Fibroblast of the conjunctiva (primary cell): ENCODE results near the gene ZMYND11.
"Not testable (repeated sequence)": the region's sequence is repeated elsewhere in the genome, so short reads cannot be mapped to it uniquely, and the experiment has no call there.

Experiments
- DNase-seq: peaks from one replicate; pipeline ENCODE4 v3.0.0-alpha.2; 2010; ENCODE audit warnings: low read depth

ZMYND11 gene

GRCh38 chr10:248307-248706 lies 113.1 kb downstream of the ZMYND11 start:
- DNase-seq, result no peak

- no peak for DNase-seq
These were observed 116.8 kb downstream of the ZMYND11 start for GRCh38 chr10:251982-252582.

- no peak for DNase-seq
These were observed 125.7 kb downstream of the ZMYND11 start for GRCh38 chr10:260819-261429.

- DNase-seq, result not testable (repeated sequence)
These were observed 129.2 kb downstream of the ZMYND11 start for GRCh38 chr10:264160-265073.

GRCh38 chr10:265074-265440 lies 129.8 kb downstream of the ZMYND11 start:
- not testable (repeated sequence) for DNase-seq

- DNase-seq, result not testable (repeated sequence)
These were observed 130.7 kb downstream of the ZMYND11 start for GRCh38 chr10:265816-266588.

- DNase-seq, result no peak
These were observed 131.7 kb downstream of the ZMYND11 start for GRCh38 chr10:266974-267425.

DNA sequence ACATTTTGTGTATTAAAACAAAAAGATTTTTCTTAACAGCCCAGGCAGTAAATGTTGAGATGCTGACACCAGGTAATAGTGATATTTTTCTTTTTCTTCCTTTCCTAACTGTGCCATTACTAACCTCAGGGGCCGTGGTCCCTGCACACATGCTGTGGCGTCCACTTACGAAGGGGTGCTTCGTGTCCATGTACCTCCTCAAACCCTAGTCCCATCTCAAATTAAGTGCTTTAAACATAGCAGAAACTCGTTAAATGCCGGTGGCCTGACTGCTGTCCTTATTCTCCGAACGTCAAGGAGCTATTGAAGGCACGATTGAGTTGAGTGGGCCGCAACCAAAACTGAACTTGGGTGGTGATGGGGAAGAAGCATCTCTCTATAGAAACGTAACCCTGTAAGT lies 132.4 kb downstream of the ZMYND11 start:
- DNase-seq, result no peak

DNA sequence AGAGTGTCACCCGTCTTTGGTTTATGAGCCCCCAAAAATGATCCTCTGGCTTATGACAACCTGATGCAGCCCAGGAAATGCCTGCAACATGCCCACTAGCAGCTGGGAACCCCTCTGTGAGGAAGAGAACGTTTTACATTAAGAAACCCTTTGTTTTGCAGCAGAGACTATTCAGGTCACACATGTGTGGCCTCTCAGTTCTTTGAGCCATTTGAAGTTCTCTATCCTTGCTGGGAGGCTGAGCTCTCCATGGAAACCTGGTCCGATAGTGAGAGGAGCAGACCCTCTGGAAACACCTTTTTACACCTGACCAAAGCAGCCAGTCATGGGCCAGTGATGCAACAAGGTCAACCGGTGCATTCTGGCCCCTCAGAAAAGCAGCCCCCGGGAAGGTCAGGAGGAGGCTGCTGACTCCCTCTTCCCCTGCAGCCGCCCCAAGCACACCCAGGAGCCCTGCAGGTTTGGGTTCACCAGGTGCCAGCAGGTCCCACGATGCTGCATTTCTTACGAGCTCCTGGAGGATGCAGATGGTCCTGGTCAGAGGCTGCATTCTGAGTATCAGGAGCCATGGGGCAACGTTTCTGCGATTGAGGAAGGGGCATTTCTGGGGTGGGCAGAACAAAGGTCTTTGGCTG lies 134.3 kb downstream of the ZMYND11 start:
- no peak for DNase-seq

GRCh38 chr10:271201-271600 lies 135.9 kb downstream of the ZMYND11 start:
- DNase-seq, result no peak

DNA sequence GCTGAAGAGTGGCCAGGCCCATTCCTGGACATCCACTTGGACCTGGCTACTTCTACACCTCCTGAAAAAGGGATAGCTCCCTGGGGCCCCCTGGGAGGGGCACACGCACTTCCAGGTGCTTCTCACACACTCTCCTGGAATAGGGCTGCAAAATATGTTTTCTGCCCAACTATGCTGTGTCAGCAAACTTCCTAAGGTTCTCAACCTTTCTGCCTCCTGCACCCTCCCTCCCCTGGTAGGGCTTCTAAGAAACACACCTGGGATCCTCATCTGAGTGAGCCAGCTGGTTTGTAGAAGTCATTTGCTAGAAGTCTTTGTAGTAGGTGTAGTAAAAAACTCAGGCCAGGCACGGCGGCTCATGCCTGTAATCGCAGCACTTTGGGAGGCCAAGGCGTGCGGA lies 136.5 kb downstream of the ZMYND11 start:
- DNase-seq, result no peak

GRCh38 chr10:273088-273487 lies 137.8 kb downstream of the ZMYND11 start:
- no peak for DNase-seq

DNA sequence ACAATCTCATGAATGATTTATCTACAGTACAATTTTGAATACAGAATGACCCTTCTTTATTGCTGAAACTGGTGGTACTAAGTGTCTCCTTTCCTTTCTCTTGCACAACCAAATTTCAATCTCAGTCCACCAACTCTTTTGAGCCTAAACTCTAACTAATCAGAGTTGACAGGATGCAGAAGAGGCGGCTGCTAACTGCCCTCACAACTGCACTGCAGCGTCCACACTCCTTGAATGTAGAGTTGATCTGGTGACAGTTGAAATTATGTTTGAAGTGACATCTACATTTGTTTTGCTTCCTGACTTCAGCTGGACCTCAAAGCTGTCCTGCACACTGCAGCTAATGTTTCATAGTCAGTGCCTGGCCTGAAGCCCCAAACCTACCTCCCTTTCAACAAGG lies 139.6 kb downstream of the ZMYND11 start:
- no peak for DNase-seq

GRCh38 chr10:275680-276079 lies 140.4 kb downstream of the ZMYND11 start:
- DNase-seq, result no peak

- no peak for DNase-seq
These were observed 142.7 kb downstream of the ZMYND11 start for GRCh38 chr10:277963-278362.

DNA sequence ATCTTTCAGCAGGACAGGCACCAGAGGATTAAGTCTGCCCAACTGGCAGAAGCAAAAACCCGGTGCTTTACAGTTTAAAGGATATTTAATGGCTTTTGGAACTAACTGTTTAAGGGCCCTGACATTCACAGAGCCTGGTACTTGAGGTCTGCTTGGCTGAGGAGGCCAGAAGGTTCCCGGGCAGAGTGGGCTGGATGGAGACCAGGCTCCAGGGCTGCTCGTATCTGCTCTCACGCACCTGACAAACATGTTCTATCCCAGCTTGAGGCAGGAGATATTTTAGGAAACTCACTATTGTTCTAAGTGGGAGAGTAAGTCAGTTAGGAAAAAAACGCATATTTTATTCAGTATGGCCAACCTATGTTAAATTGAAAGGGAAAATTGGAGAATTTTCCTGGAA lies 143.5 kb downstream of the ZMYND11 start:
- DNase-seq, result no peak

GRCh38 chr10:279232-279631 lies 144.0 kb downstream of the ZMYND11 start:
- no peak for DNase-seq

DNA sequence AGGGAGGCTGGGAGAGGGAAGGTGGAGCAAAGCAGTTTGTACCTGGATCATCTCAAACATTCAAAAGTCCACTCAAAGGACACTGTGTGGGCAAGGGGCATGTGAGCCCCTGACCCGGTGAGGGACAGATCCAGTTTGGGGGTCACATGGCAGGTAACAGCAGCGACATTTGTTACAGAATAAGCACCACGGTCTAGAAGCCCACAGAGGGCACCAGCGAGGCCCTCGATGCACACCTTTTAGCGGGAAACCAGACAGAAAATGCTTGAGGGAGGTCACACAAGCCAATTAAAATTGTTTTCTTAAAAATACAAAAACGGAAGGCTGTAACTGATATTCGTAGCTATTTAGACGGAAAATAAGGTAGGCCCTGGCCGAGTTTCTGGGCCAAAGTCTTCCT lies 144.4 kb downstream of the ZMYND11 start:
- no peak for DNase-seq

DNA sequence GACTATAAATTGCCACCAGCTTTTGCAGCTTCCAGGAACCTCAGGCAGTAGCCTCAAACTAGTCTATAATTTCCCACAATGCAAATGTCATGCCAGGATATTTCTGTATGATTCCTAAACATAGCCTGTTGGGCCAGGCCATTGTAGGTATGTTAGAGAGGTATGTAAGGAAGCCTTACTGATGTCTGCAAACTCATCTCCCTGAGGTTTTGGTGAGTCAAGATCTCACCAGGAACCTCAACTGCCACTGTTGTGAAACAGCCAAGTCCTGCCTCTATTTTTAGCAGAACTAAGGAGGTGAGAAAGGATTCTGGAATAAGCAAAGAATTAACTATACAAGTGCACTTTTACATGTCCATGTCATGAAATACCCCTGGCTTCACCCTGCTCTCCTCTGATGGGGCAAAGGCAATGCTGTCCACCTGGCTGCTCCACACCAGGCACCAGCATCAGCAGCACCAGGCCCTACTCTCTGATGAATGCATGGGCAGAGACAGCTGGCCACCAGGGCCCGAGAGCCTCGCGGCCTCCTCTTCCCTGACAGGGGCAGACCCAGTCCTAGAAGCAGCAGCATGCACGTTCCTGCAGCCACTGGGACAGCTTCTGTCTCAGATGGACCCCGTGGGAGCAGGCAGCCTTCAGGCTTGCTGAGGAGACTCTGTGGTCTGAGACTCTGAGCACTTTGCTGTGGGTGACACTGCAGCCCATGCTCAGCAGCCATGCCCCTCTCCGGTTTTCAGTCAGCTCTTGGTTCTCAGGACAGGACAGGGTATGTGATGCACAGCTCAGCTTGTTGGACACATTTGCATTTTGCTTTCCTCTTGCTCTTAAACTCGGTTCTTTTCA lies 147.3 kb downstream of the ZMYND11 start:
- no peak for DNase-seq

- DNase-seq, result no peak
These were observed 147.9 kb downstream of the ZMYND11 start for GRCh38 chr10:283140-283479.

- no peak for DNase-seq
These were observed 148.7 kb downstream of the ZMYND11 start for GRCh38 chr10:283916-284356.
